ENCODE measurements around the gene ACE2. TPM values are rescaled to one million over a fixed set of nuclear protein-coding genes. Genes with fewer than 3 reads are reported as not detected.

ACE2 gene
- 0.34 and 1.5 TPM in 2 replicates for total RNA-seq

DNA sequence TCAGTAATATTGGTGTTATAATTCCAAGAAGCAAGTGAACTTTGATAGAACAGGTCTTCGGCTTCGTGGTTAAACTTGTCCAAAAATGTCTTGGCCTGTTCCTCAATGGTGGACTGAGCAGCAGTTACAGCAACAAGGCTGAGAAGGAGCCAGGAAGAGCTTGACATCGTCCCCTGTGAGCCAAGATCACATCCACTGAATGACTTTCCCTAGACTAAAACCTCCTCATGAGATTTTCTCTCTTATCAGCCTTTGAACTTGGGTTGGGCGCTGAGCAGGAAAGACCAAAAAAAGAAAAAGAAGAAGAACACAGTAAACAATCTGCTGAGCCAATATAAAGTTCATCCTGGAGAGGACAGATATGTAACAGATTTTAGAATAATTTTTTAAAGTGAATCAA is at the start of gene ACE2:
ACE2 (minus strand) TSS at position 216 of the 400 bp plus-strand sequence; CDS start at position 167, 49 bp downstream.

Other genes with a start within 250 kb of the ACE2 start
- gene VEGFD, start 216.5 kb downstream of the ACE2 start, total RNA-seq: 0.21 TPM in 1 of 2 replicates, not detected in the other
- 22.9 and 23.6 TPM in 2 replicates for gene PIR, start 107.6 kb downstream of the ACE2 start, total RNA-seq
- gene BMX, start 100.2 kb downstream of the ACE2 start, total RNA-seq: not detected in 2 replicates
- 1.00 and 1.0 TPM in 2 replicates for gene CLTRN, start 63.8 kb upstream of the ACE2 start, total RNA-seq
- gene CA5B, start 137.3 kb upstream of the ACE2 start, total RNA-seq: 5.6 and 6.8 TPM in 2 replicates
- gene ZRSR2, start 189.5 kb upstream of the ACE2 start, total RNA-seq: 4.4 and 8.7 TPM in 2 replicates

All from nasal cavity respiratory epithelium epithelial cell of viscerocranial mucosa (primary cell).